K562 (cell line): ENCODE data around the gene PRR16. TPM values are rescaled to one million over a fixed set of nuclear protein-coding genes. Genes with fewer than 3 reads are reported as not detected.

Experiments used
- BRCA1 ChIP-seq, 2 experiments: fragments of 450-650 bp in 1 of 2; sonication (generic) in 1 of 2; formaldehyde crosslinking in 1 of 2; IDR thresholded peaks; 2 replicates each; pipeline versions ENCODE4 v1.5.0 to v1.6.1; 2017 to 2020; ENCODE audit warnings: mild to moderate bottlenecking in 1 of 2, missing genetic modification reagents in 1 of 2
- CREBBP ChIP-seq: IDR thresholded peaks from one replicate; pipeline ENCODE4 v1.6.1; 2012; ENCODE audit warnings: low read depth, mild to moderate bottlenecking, control low read depth, inconsistent platforms, low read length
- CREM ChIP-seq: IDR thresholded peaks from 2 replicates; pipeline ENCODE4 v1.6.1; 2014; ENCODE audit warnings: antibody characterized with exemption, low read depth
- CSDE1 ChIP-seq, 2 experiments: fragments of 450-650 bp; IDR thresholded peaks; 2 replicates each; pipeline ENCODE4 v1.6.1; 2016; ENCODE audit warnings: mild to moderate bottlenecking in 1 of 2
- ELF2 ChIP-seq: fragments of 250-450 bp; sonication (Bioruptor Pico); IDR thresholded peaks from 2 replicates; pipeline ENCODE4 v1.5.0; 2021; ENCODE audit warnings: mild to moderate bottlenecking
- HDAC1 ChIP-seq, 2 experiments: fragments of 450-650 bp; IDR thresholded peaks; 2 replicates each; pipeline ENCODE4 v1.6.1; 2016 to 2017; ENCODE audit warnings: inconsistent platforms in 1 of 2, mild to moderate bottlenecking in 1 of 2, moderate library complexity in 1 of 2
- MED1 ChIP-seq: sonication (generic); formaldehyde crosslinking; IDR thresholded peaks from 2 replicates; pipeline ENCODE4 v1.8.1; 2023; ENCODE audit warnings: missing genetic modification reagents, borderline replicate concordance
- NONO ChIP-seq, 2 experiments: fragments of 200-400 bp in 1 of 2; fragments of 450-650 bp in 1 of 2; formaldehyde crosslinking in 1 of 2; IDR thresholded peaks; 2 replicates each; pipeline ENCODE4 v1.6.1; 2017; ENCODE audit warnings: low read depth in 2 of 2, mild to moderate bottlenecking in 2 of 2, moderate library complexity in 2 of 2, low read length in 1 of 2
- NR4A1 ChIP-seq, 2 experiments: fragments of 250-450 bp in 1 of 2; fragments of 450-650 bp in 1 of 2; sonication (Bioruptor Pico) in 1 of 2; IDR thresholded peaks; 2 replicates each; pipeline versions ENCODE4 v1.4.0 to v1.6.1; 2016 to 2020; ENCODE audit warnings: mild to moderate bottlenecking in 2 of 2, missing compliant biosample characterization in 1 of 2, missing genetic modification characterization in 1 of 2, moderate library complexity in 1 of 2
- NRF1 ChIP-seq, 2 experiments: fragments of 450-650 bp; IDR thresholded peaks in 1 of 2; conservative IDR thresholded peaks in 1 of 2; 2 replicates each; pipeline ENCODE4 v1.6.1; 2014; ENCODE audit warnings: mild to moderate bottlenecking in 2 of 2
- PHTF2 ChIP-seq: fragments of 250-450 bp; sonication (Bioruptor Pico); IDR thresholded peaks from 2 replicates; pipeline ENCODE4 v1.5.0; 2021; ENCODE audit warnings: mild to moderate bottlenecking
- RAD21 ChIP-seq, 2 experiments: fragments of 250-450 bp in 1 of 2; fragments of 450-650 bp in 1 of 2; sonication (Bioruptor Pico) in 1 of 2; formaldehyde crosslinking in 1 of 2; IDR thresholded peaks in 1 of 2; conservative IDR thresholded peaks in 1 of 2; 2 replicates each; pipeline versions ENCODE4 v1.4.0 to v1.8.0; 2020 to 2022; ENCODE audit warnings: mild to moderate bottlenecking in 2 of 2, moderate library complexity in 1 of 2
- SREBF2 ChIP-seq: sonication (generic); formaldehyde crosslinking; IDR thresholded peaks from 2 replicates; pipeline ENCODE4 v1.4.0; 2020; ENCODE audit warnings: mild to moderate bottlenecking, missing genetic modification reagents
- SRSF9 ChIP-seq: fragments of 200-400 bp; formaldehyde crosslinking; IDR thresholded peaks from 2 replicates; pipeline ENCODE4 v1.6.1; 2017; ENCODE audit warnings: low read depth, low read length, borderline replicate concordance
- TAF7 ChIP-seq: fragments of 450-650 bp; IDR thresholded peaks from 2 replicates; pipeline ENCODE4 v1.6.1; 2016; ENCODE audit warnings: missing genetic modification characterization, missing compliant biosample characterization
- TRIM24 ChIP-seq, 2 experiments: fragments of 450-650 bp; IDR thresholded peaks; 2 replicates each; pipeline ENCODE4 v1.6.1; 2016
- YY1 ChIP-seq, 3 experiments: IDR thresholded peaks; 2 replicates each; pipeline ENCODE4 v1.6.1; 2011; ENCODE audit warnings: low read length in 2 of 3, mild to moderate bottlenecking in 2 of 3, moderate library complexity in 2 of 3, borderline replicate concordance in 1 of 3, control low read depth in 1 of 3, low read depth in 1 of 3; ENCODE audit not compliant: insufficient read depth in 3 of 3, insufficient replicate concordance in 2 of 3, control insufficient read depth in 1 of 3, insufficient read length in 1 of 3; ENCODE audit errors: extremely low read depth in 1 of 3
- ZNF274 ChIP-seq: IDR thresholded peaks from 2 replicates; pipeline ENCODE4 v1.6.1; 2011; ENCODE audit warnings: low read depth, mild to moderate bottlenecking, low read length, moderate library complexity, borderline replicate concordance
- ZNF75A ChIP-seq: fragments of 450-650 bp; formaldehyde crosslinking; IDR thresholded peaks from 2 replicates; pipeline ENCODE4 v1.4.0; 2020; ENCODE audit warnings: mild to moderate bottlenecking
- ZNF77 ChIP-seq: fragments of 250-450 bp; sonication (Bioruptor Pico); IDR thresholded peaks from 2 replicates; pipeline ENCODE4 v1.5.0; 2020
- polyA plus RNA-seq, 8 experiments: library from polyadenylated mRNA; depleted of rRNA in 4 of 8; stranded (reverse) in 5 of 8; unstranded in 3 of 8; fragments of >200 nt; fragmentation: Nextera tagmentation in 2 of 8; fragmentation: Illumina TruSeq in 1 of 8; extraction: Ambion mirVana in 2 of 8; extraction: Trizol in 1 of 8; gene quantifications; 2 replicates each; pipeline versions ENCODE4 v1.2.1 to v1.2.3, GENCODE V29; 2011 to 2014; ENCODE audit warnings: inconsistent platforms in 1 of 8, missing spikeins in 1 of 8
- total RNA-seq, 7 experiments: library from RNA; depleted of rRNA in 6 of 7; stranded (reverse); fragments of >200 nt in 6 of 7; fragmentation: Illumina TruSeq in 2 of 7; extraction: Trizol in 2 of 7; gene quantifications; 2 replicates each; pipeline versions ENCODE4 v1.2.1 to v1.2.3, GENCODE V29; 2011 to 2021; ENCODE audit warnings: low replicate concordance in 1 of 7
- TF ChIP-seq, protein P1 (sequence below): fragments of 250-450 bp; sonication (Bioruptor Pico); IDR thresholded peaks from 2 replicates; pipeline ENCODE4 v1.8.0; 2021; ENCODE audit warnings: mild to moderate bottlenecking, moderate library complexity
- TF ChIP-seq, protein P2 (sequence below): conservative IDR thresholded peaks from 2 replicates; pipeline ENCODE4 v1.6.1; 2011; ENCODE audit warnings: low read depth, mild to moderate bottlenecking, low read length; ENCODE audit not compliant: control insufficient read depth
- TF ChIP-seq, protein P3 (sequence below): sonication (generic); formaldehyde crosslinking; IDR thresholded peaks from 2 replicates; pipeline ENCODE4 v1.8.1; 2023; ENCODE audit warnings: mild to moderate bottlenecking, missing genetic modification reagents

The PRR16 gene
- total and polyA plus RNA-seq, 9 of the 15 experiments (the other 6 are each of a cell fraction or from before 2014, with no cell fraction given): 0.61 to 10.1 (median 3.3) TPM

DNA sequence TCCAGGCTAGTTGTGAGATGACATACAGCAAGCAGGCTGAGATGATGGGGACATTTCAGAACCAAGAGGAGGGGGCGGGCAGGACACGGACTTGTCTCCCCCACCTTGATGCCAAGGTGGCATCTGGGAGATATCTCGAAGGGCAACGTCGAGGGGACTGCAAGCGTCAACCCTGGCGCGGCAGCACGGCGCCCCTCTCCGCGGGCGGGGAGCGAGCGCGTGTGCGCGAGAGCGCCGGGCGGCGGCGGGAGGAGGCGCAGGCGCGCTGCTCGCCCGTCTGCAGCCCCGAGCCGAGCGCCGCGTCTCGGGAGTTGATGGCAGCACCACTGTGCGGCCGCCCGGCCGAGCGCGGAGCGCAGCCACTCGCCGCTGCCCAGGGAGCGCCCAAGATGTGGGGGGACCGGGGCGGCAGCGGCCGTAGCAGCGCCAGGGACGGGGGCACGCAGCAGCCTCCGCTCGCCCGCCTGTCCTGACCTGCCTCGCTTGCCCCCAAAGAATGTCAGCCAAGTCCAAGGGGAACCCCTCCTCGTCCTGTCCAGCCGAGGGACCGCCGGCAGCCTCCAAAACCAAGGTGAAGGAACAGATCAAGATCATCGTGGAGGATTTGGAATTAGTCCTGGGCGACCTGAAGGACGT is at the start of gene PRR16 (continued):
- TF ChIP-seq NR4A1 (CRISPR knock-in tag; IDR thresholded peaks at IDR 0.05): 0 out of 2 replicates have a peak, but pooled peaks have one; percentile 36
- no peak for TF ChIP-seq NR4A1 (tag; IDR thresholded peaks at IDR 0.05)
- TF ChIP-seq ELF2 (CRISPR knock-in tag): no peak
- TF ChIP-seq TAF7: no peak
- TF ChIP-seq, protein P1, sequence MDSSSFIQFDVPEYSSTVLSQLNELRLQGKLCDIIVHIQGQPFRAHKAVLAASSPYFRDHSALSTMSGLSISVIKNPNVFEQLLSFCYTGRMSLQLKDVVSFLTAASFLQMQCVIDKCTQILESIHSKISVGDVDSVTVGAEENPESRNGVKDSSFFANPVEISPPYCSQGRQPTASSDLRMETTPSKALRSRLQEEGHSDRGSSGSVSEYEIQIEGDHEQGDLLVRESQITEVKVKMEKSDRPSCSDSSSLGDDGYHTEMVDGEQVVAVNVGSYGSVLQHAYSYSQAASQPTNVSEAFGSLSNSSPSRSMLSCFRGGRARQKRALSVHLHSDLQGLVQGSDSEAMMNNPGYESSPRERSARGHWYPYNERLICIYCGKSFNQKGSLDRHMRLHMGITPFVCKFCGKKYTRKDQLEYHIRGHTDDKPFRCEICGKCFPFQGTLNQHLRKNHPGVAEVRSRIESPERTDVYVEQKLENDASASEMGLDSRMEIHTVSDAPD (CRISPR knock-in tag): no peak
- no peak for TF ChIP-seq CREBBP
- TF ChIP-seq TRIM24 (IDR thresholded peaks at IDR 0.05): no peak
- TF ChIP-seq, protein P2, sequence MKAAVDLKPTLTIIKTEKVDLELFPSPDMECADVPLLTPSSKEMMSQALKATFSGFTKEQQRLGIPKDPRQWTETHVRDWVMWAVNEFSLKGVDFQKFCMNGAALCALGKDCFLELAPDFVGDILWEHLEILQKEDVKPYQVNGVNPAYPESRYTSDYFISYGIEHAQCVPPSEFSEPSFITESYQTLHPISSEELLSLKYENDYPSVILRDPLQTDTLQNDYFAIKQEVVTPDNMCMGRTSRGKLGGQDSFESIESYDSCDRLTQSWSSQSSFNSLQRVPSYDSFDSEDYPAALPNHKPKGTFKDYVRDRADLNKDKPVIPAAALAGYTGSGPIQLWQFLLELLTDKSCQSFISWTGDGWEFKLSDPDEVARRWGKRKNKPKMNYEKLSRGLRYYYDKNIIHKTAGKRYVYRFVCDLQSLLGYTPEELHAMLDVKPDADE: no peak
- no peak for TF ChIP-seq HDAC1 (IDR thresholded peaks at IDR 0.05)
- TF ChIP-seq CSDE1 (IDR thresholded peaks at IDR 0.05): no peak
- no peak for TF ChIP-seq NONO (IDR thresholded peaks at IDR 0.05; ENCODE audit: low read depth in 2 of 2, low read length in 1 of 2)
- peak in 1 of 3 experiments; percentile 44 for TF ChIP-seq YY1 (IDR thresholded peaks at IDR 0.05; ENCODE audit: borderline replicate concordance in 1 of 3, control insufficient read depth in 1 of 3, extremely low read depth in 1 of 3, insufficient read depth in 3 of 3, insufficient read length in 1 of 3, insufficient replicate concordance in 2 of 3, low read depth in 1 of 3, low read length in 2 of 3)
- TF ChIP-seq, protein P3, sequence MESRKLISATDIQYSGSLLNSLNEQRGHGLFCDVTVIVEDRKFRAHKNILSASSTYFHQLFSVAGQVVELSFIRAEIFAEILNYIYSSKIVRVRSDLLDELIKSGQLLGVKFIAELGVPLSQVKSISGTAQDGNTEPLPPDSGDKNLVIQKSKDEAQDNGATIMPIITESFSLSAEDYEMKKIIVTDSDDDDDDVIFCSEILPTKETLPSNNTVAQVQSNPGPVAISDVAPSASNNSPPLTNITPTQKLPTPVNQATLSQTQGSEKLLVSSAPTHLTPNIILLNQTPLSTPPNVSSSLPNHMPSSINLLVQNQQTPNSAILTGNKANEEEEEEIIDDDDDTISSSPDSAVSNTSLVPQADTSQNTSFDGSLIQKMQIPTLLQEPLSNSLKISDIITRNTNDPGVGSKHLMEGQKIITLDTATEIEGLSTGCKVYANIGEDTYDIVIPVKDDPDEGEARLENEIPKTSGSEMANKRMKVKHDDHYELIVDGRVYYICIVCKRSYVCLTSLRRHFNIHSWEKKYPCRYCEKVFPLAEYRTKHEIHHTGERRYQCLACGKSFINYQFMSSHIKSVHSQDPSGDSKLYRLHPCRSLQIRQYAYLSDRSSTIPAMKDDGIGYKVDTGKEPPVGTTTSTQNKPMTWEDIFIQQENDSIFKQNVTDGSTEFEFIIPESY (CRISPR knock-in tag): no peak
- TF ChIP-seq SRSF9: no peak
- no peak for TF ChIP-seq ZNF274
- peak; percentile 83 to 86 for TF ChIP-seq NRF1 (conservative IDR thresholded peaks at IDR 0.05 in 1 of 2, IDR thresholded peaks at IDR 0.05 in 1 of 2)
- TF ChIP-seq PHTF2 (CRISPR knock-in tag): no peak
- TF ChIP-seq BRCA1 (IDR thresholded peaks at IDR 0.05): no peak
- TF ChIP-seq BRCA1 (CRISPR knock-in tag; IDR thresholded peaks at IDR 0.05): no peak
- no peak; a peak in 1 of 4 replicates for TF ChIP-seq RAD21 (CRISPR knock-in tag; conservative IDR thresholded peaks at IDR 0.05 in 1 of 2, IDR thresholded peaks at IDR 0.05 in 1 of 2)
- TF ChIP-seq ZNF75A (CRISPR knock-in tag): no peak
- no peak for TF ChIP-seq SREBF2 (CRISPR knock-in tag)
- no peak for TF ChIP-seq MED1 (CRISPR knock-in tag)
- TF ChIP-seq CREM: peak; percentile 16; the same call in 1 of the 2 replicates
- no peak for TF ChIP-seq ZNF77 (CRISPR knock-in tag)
